Measurements from ENCODE around the gene RGS14. TPM values are rescaled to one million over a fixed set of nuclear protein-coding genes. Genes with fewer than 3 reads are reported as not detected.

RGS14 gene
- total and polyA plus RNA-seq, 4 donors = 9.3 to 32.8 (median 23.1) TPM

DNA sequence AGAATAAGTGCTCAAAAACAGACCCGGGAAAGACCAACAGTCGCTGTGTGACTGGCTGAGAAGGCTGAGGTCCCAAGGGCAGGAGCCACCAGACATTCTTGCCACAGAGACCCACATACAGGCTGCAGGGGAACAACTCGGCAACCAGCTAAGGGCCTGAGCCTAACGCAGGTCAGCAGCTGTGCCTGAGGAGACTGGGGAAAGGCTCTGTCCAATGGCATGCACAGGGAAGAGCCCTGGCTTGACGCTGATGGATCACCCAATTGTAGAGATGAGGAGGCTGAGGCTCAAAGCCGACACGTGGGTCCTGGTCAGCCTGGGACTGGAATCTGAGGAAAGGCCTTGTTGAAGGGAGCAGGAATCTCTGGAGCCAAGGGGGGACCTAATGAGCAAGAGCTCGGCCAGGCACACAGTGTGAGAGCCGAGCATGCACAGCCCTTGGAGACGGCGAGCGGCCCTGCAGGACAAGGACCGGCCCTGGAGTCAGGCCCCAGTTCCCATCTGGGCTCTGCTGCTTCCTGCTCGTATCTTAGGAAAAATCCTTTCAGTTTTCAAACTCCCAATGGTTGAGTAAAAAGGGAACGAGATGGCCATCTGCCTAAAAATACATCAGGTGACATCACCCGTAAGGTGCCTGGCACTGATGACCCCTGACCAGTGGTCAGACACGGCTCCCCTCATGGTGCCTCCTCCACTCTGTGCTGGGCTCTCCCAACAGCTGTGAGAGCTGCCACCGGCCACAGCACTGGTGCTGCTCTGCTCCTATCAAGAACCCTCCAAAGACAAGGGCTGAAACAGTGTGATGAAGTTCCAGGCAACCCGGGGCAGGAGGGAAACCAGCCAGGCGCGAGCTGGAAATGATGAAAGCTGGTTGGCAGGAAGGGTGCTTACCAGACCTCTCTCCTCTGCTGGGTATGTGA lies 22.7 kb upstream of the RGS14 start:
- DNase-seq (no peak), ATAC-seq (ENCODE audit: insufficient read depth, low FRiP score) (no peak)
- Histone ChIP-seq H3K27ac (ENCODE audit: low read depth in 1 of 2, low read length in 1 of 2) (no peak overlapping the region), H3K9me3 (ENCODE audit: control insufficient read depth in 4 of 4, insufficient read depth in 3 of 4, low read length in 3 of 4) (no peaks in the 10 kb centered on the region), H3K4me1 (ENCODE audit: control insufficient read depth in 5 of 5, insufficient read depth in 5 of 5, low read length in 5 of 5) (no peaks in the 10 kb centered on the region), H3K9ac (ENCODE audit: insufficient read depth in 1 of 2, low read length in 2 of 2) (no peak overlapping the region), H3K27me3 (ENCODE audit: control insufficient read depth in 3 of 3, insufficient read depth in 3 of 3, low read length in 2 of 3) (no peaks in the 10 kb centered on the region), H3K36me3 (ENCODE audit: control insufficient read depth in 4 of 4, insufficient read depth in 4 of 4, low read length in 4 of 4) (peaks cover 13 to 84% (median 30%) of the 10 kb centered on the region in 4 donors), H3K4me3 (no peak overlapping the region)
- TF ChIP-seq, protein P1, sequence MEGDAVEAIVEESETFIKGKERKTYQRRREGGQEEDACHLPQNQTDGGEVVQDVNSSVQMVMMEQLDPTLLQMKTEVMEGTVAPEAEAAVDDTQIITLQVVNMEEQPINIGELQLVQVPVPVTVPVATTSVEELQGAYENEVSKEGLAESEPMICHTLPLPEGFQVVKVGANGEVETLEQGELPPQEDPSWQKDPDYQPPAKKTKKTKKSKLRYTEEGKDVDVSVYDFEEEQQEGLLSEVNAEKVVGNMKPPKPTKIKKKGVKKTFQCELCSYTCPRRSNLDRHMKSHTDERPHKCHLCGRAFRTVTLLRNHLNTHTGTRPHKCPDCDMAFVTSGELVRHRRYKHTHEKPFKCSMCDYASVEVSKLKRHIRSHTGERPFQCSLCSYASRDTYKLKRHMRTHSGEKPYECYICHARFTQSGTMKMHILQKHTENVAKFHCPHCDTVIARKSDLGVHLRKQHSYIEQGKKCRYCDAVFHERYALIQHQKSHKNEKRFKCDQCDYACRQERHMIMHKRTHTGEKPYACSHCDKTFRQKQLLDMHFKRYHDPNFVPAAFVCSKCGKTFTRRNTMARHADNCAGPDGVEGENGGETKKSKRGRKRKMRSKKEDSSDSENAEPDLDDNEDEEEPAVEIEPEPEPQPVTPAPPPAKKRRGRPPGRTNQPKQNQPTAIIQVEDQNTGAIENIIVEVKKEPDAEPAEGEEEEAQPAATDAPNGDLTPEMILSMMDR (IDR thresholded peaks at IDR 0.05; ENCODE audit: control extremely low read depth, extremely low read depth) = no peak
- 91 to 92% methylated on average over 21 of the region's 21 CpGs for WGBS, 2 donors

DNA sequence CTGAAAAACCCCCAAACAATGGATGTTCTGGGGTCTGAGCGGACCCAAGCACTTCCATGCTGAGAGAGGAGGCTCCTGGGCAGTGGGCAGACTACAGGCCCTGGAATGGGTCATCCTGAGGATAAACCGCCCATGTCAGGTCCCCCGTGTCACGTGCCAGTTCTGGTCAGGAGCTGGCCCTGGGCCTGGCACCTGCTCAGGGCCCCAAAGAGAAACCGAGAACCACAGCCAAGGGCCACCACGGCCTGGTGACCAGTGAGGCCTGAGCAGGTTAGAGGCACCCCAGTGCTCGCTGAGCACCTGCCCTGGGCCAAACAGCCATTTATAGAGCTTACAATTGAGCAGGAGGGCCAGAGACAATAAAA lies 22.0 kb upstream of the RGS14 start:
- ATAC-seq (ENCODE audit: insufficient read depth, low FRiP score) (no peak), DNase-seq (no peak)
- TF ChIP-seq, protein P1 (IDR thresholded peaks at IDR 0.05; ENCODE audit: control extremely low read depth, extremely low read depth) = no peak
- H3K9ac ChIP-seq (ENCODE audit: insufficient read depth in 1 of 2, low read length in 2 of 2) = no peak overlapping the region
- no peak overlapping the region for H3K4me3 ChIP-seq
- peaks cover 13 to 77% (median 30%) of the 10 kb centered on the region in 4 donors for H3K36me3 ChIP-seq (ENCODE audit: control insufficient read depth in 4 of 4, insufficient read depth in 4 of 4, low read length in 4 of 4)
- H3K27me3 ChIP-seq (ENCODE audit: control insufficient read depth in 3 of 3, insufficient read depth in 3 of 3, low read length in 2 of 3) = no peaks in the 10 kb centered on the region
- H3K9me3 ChIP-seq (ENCODE audit: control insufficient read depth in 4 of 4, insufficient read depth in 3 of 4, low read length in 3 of 4) = no peaks in the 10 kb centered on the region
- WGBS, 2 donors = 99% methylated on average over 7 of the region's 7 CpGs
- no peak overlapping the region for H3K27ac ChIP-seq (ENCODE audit: low read depth in 1 of 2, low read length in 1 of 2)
- H3K4me1 ChIP-seq (ENCODE audit: control insufficient read depth in 5 of 5, insufficient read depth in 5 of 5, low read length in 5 of 5) = no peaks in the 10 kb centered on the region

DNA sequence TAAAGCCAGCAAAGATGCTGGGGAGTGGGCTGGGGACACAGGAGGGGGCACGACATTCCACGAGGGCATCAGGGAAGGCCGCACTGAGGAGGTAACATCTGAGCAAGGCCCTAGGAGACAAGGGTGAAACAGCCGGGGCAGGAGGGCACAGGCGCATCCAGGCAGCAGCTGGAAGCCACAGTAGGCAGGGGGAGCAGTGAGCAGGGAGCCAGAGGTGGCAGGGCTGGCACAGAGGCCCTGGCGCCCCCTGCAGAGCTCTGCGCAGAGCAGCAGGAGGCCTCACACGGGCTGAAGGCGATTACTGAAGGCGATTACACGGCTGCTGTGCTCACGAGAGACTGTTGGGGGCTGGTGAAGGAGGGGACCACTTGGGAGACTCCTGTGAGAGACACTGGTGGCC lies 21.6 kb upstream of the RGS14 start:
- no peak for ATAC-seq (ENCODE audit: insufficient read depth, low FRiP score)
- no peak overlapping the region for H3K4me3 ChIP-seq

More for the DNA sequence above, 21.6 kb upstream of the RGS14 start:
- Histone ChIP-seq H3K27me3 (ENCODE audit: control insufficient read depth in 3 of 3, insufficient read depth in 3 of 3, low read length in 2 of 3) (no peaks in the 10 kb centered on the region), H3K27ac (ENCODE audit: low read depth in 1 of 2, low read length in 1 of 2) (no peak overlapping the region), H3K9ac (ENCODE audit: insufficient read depth in 1 of 2, low read length in 2 of 2) (no peak overlapping the region), H3K4me1 (ENCODE audit: control insufficient read depth in 5 of 5, insufficient read depth in 5 of 5, low read length in 5 of 5) (no peaks in the 10 kb centered on the region), H3K36me3 (ENCODE audit: control insufficient read depth in 4 of 4, insufficient read depth in 4 of 4, low read length in 4 of 4) (peaks cover 13 to 73% (median 30%) of the 10 kb centered on the region in 4 donors), H3K9me3 (ENCODE audit: control insufficient read depth in 4 of 4, insufficient read depth in 3 of 4, low read length in 3 of 4) (no peaks in the 10 kb centered on the region)
- TF ChIP-seq, protein P1 (IDR thresholded peaks at IDR 0.05; ENCODE audit: control extremely low read depth, extremely low read depth) = no peak
- DNase-seq = no peak
- 68 to 70% methylated on average over 12 of the region's 12 CpGs for WGBS, 2 donors

Measured in lung (tissue), 12 donors.